NT2/D1 (cell line): Measurements from ENCODE around the gene SLC39A10.
"Not testable (repeated sequence)": the region's sequence is repeated elsewhere in the genome, so short reads cannot be mapped to it uniquely, and the experiment has no call there.

Source experiments
- DNase-seq: peaks from one replicate; pipeline ENCODE4 v3.0.0-alpha.2; 2011; ENCODE audit warnings: low read depth, low spot score
- H3K27me3 ChIP-seq: 2 replicates; pipeline ENCODE4 v1.6.0; 2011; ENCODE audit warnings: mild to moderate bottlenecking; ENCODE audit not compliant: insufficient read length, insufficient read depth
- H3K36me3 ChIP-seq: 2 replicates; pipeline ENCODE4 v1.6.1; 2011; ENCODE audit warnings: mild to moderate bottlenecking, low read length, mixed read lengths; ENCODE audit not compliant: insufficient read depth, insufficient read length
- H3K4me1 ChIP-seq: 2 replicates; pipeline ENCODE4 v1.5.1; 2011; ENCODE audit not compliant: insufficient read depth, insufficient read length
- H3K4me3 ChIP-seq: 2 replicates; pipeline ENCODE4 v1.5.1; 2011; ENCODE audit warnings: low read depth; ENCODE audit not compliant: insufficient read length
- H3K9ac ChIP-seq: 2 replicates; pipeline ENCODE4 v1.6.0; 2011; ENCODE audit warnings: low read depth; ENCODE audit not compliant: insufficient read length
- H3K9me3 ChIP-seq: 2 replicates; pipeline ENCODE4 v1.5.1; 2011; ENCODE audit warnings: mild to moderate bottlenecking, low read length; ENCODE audit not compliant: insufficient read depth
- SUZ12 ChIP-seq: IDR thresholded peaks from 2 replicates; pipeline ENCODE4 v1.6.1; 2011; ENCODE audit not compliant: insufficient read length, insufficient read depth; ENCODE audit errors: extremely low read depth
- YY1 ChIP-seq: IDR thresholded peaks from 2 replicates; pipeline ENCODE4 v1.6.1; 2011; ENCODE audit not compliant: insufficient read length, insufficient read depth
- ZNF274 ChIP-seq: IDR thresholded peaks from 2 replicates; pipeline ENCODE4 v1.6.1; 2011; ENCODE audit warnings: mild to moderate bottlenecking, low read depth, low read length

The SLC39A10 gene

DNA sequence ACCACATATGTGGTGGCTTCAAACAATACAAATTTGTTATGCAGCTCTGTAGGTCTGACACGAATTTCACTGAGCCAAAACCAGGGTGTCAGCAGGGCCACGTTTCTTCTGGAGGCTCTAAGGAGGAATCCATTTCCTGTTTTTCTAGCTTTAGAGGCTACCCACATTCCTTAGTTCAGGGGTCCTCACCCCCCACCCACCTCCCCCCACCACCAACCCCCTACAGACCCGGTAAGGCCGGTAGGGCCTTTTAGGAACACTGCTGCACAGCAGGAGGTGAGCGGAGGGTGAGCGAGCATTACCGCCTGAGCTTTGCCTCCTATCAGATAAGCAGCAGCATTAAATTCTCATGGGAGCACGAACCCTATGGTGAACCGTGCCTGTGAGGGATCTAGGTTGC lies 10.6 kb upstream of the SLC39A10 start:
- Histone ChIP-seq H3K4me1 (no peaks in the 10 kb centered on the region), H3K9ac (no peak overlapping the region), H3K27me3 (no peaks in the 10 kb centered on the region), H3K36me3 (no peaks in the 10 kb centered on the region), H3K9me3 (no peaks in the 10 kb centered on the region), H3K4me3 (no peak overlapping the region)
- no peak for DNase-seq
- no peak for TF ChIP-seq YY1
- no peak for TF ChIP-seq ZNF274
- no peak for TF ChIP-seq SUZ12

DNA sequence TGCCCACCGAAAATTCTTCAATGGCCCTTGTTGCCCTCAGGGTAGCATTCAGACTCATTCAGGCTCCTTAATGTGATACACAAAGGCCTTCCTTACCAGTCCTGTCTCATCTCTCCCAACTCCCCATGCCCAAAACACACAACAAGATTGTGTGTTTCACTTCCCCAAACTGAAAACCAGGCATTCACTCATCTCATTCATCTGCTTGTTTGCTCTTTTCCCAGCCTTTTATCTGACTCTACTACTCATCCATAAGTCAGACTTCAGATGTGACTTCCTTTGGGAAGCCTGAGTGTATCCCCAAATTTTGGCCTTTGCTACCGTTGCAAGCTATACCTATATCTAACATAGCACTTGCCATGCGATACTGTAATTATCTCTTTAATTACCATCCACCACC lies 9.7 kb upstream of the SLC39A10 start:
- H3K9ac ChIP-seq = no peak overlapping the region
- no peak for TF ChIP-seq SUZ12
- no peak for TF ChIP-seq ZNF274
- no peak for TF ChIP-seq YY1
- H3K9me3 ChIP-seq = no peaks in the 10 kb centered on the region
- no peaks in the 10 kb centered on the region for H3K27me3 ChIP-seq
- no peaks in the 10 kb centered on the region for H3K36me3 ChIP-seq
- H3K4me3 ChIP-seq = no peak overlapping the region
- DNase-seq = no peak
- no peaks in the 10 kb centered on the region for H3K4me1 ChIP-seq

DNA sequence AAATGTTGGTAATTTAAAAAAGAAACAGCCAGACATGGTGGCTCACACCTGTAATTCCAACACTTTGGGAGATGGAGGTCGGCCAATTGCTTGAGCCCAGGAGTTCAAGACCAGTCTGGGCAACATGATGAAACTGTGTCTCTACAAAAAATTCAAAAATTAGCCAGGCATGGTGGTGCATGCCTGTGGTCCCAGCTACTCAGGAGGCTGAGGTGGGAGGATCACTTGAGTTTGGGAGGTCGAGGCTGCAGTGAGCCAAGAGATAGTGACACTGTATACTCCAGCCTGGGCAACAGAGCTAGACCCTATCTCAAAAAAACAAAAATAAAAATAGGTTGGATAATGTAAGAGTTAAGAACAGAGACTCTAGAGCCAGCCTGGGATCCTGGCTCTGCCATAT lies 8.7 kb upstream of the SLC39A10 start:
- H3K4me3 ChIP-seq, H3K4me1 ChIP-seq, H3K9ac ChIP-seq, H3K9me3 ChIP-seq, H3K36me3 ChIP-seq, DNase-seq, H3K27me3 ChIP-seq: not testable (repeated sequence)

- DNase-seq = no peak
- no peaks in the 10 kb centered on the region for H3K36me3 ChIP-seq
- no peak overlapping the region for H3K4me3 ChIP-seq
- H3K9me3 ChIP-seq = no peaks in the 10 kb centered on the region
- no peaks in the 10 kb centered on the region for H3K4me1 ChIP-seq
- TF ChIP-seq SUZ12 (no peak), YY1 (no peak), ZNF274 (no peak)
- H3K27me3 ChIP-seq = no peaks in the 10 kb centered on the region
- H3K9ac ChIP-seq = no peak overlapping the region
Measured at GRCh38 chr2:195648787-195649186, 8.2 kb upstream of the SLC39A10 start.

GRCh38 chr2:195649629-195650190 lies 7.3 kb upstream of the SLC39A10 start:
- Histone ChIP-seq H3K27me3 (no peaks in the 10 kb centered on the region), H3K9me3 (no peaks in the 10 kb centered on the region), H3K36me3 (no peaks in the 10 kb centered on the region), H3K9ac (no peak overlapping the region), H3K4me1 (no peaks in the 10 kb centered on the region), H3K4me3 (no peak overlapping the region)
- no peak for DNase-seq
- TF ChIP-seq ZNF274 (no peak), SUZ12 (no peak), YY1 (no peak)

DNA sequence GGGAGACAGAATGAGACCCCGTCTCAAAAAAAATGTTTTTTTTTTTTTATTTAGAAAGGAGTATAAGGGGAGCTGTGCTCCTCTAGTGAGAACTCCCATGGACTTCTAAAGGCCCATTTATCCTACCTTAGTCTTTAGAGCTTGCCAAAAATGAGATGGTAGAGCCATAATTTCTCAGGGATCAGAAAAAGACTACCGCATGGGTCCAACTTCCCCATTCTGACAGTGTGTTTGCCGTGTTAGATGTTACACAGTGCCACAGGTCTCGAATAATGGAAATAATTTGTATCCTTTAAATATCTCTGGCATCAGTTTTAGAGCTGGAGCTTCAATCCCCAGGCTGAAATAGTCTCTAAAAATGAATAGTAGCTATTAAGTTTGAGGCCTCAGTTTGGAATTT lies 6.0 kb upstream of the SLC39A10 start:
- H3K9me3 ChIP-seq = no peaks in the 10 kb centered on the region
- no peaks in the 10 kb centered on the region for H3K36me3 ChIP-seq
- H3K27me3 ChIP-seq = no peaks in the 10 kb centered on the region
- no peak overlapping the region for H3K4me3 ChIP-seq
- no peak for DNase-seq
- H3K4me1 ChIP-seq = no peaks in the 10 kb centered on the region
- TF ChIP-seq ZNF274 (no peak), YY1 (no peak), SUZ12 (no peak)
- H3K9ac ChIP-seq = no peak overlapping the region

DNA sequence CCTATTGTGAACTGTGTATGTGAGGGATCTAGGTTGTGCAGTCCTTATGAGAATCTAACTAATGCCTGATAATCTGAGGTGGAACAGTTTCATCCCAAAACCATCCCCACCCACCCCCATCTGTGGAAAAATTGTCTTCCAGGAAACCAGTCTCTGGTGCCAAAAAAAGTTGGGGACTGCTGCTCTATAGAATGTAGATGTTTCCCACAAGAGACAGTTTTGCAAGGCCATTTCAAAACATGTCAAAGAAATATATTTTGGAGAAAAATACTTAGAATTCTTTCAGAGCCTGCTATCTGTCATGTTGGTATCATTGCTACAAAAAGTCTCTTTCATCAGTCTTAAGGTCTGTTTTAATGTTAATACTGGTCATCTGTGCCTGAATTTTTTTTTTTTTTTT lies 4.1 kb upstream of the SLC39A10 start:
- TF ChIP-seq SUZ12 = no peak
- TF ChIP-seq YY1 = no peak
- no peak for TF ChIP-seq ZNF274

More for the DNA sequence above, 4.1 kb upstream of the SLC39A10 start:
- H3K9me3 ChIP-seq = no peaks in the 10 kb centered on the region
- no peak overlapping the region for H3K4me3 ChIP-seq
- no peak overlapping the region for H3K9ac ChIP-seq
- DNase-seq = no peak
- no peaks in the 10 kb centered on the region for H3K36me3 ChIP-seq
- no peaks in the 10 kb centered on the region for H3K27me3 ChIP-seq
- peaks cover 2% of the 10 kb centered on the region for H3K4me1 ChIP-seq
